ENCODE data around the gene KRT80. TPM values are rescaled to one million over a fixed set of nuclear protein-coding genes. Genes with fewer than 3 reads are reported as not detected.
A peak's percentile ranks its signal among the peaks of the same experiment; 100 is the strongest.

Gene KRT80
- total RNA-seq, 1 experiment from 2014 or later: 65.2 TPM

- DNase-seq (ENCODE audit: low spot score): no peak
Measured at GRCh38 chr12:52198454-52199215, 6.8 kb upstream of the KRT80 start.

- peak; percentile 91 for DNase-seq (ENCODE audit: low spot score)
Measured at GRCh38 chr12:52197371-52198231, 5.8 kb upstream of the KRT80 start.

- DNase-seq (ENCODE audit: low spot score): peak; percentile 81
Measured at GRCh38 chr12:52195065-52195730, 3.4 kb upstream of the KRT80 start.

GRCh38 chr12:52193991-52194390 is 2.2 kb upstream of the KRT80 start:
- DNase-seq (ENCODE audit: low spot score): no peak

GRCh38 chr12:52193532-52193931 is 1.7 kb upstream of the KRT80 start:
- no peak for DNase-seq (ENCODE audit: low spot score)

GRCh38 chr12:52190860-52191729 is 719 bp downstream of the KRT80 start:
- peak; percentile 65 for DNase-seq (ENCODE audit: low spot score)

- peak; percentile 78 for DNase-seq (ENCODE audit: low spot score)
Measured at GRCh38 chr12:52189376-52190174, 2.2 kb downstream of the KRT80 start.

GRCh38 chr12:52188658-52189057 is 3.2 kb downstream of the KRT80 start:
- no peak for DNase-seq (ENCODE audit: low spot score)

GRCh38 chr12:52187640-52188039 is 4.2 kb downstream of the KRT80 start:
- DNase-seq (ENCODE audit: low spot score): no peak

GRCh38 chr12:52187206-52187605 is 4.6 kb downstream of the KRT80 start:
- no peak for DNase-seq (ENCODE audit: low spot score)

- peak; percentile 95 for DNase-seq (ENCODE audit: low spot score)
Measured at GRCh38 chr12:52186118-52186840, 5.5 kb downstream of the KRT80 start.

- DNase-seq (ENCODE audit: low spot score): peak; percentile 64
Measured at GRCh38 chr12:52185400-52185967, 6.3 kb downstream of the KRT80 start.

GRCh38 chr12:52184813-52185212 is 7.0 kb downstream of the KRT80 start:
- DNase-seq (ENCODE audit: low spot score): no peak

GRCh38 chr12:52183971-52184370 is 7.8 kb downstream of the KRT80 start:
- no peak for DNase-seq (ENCODE audit: low spot score)

- DNase-seq (ENCODE audit: low spot score): no peak
Measured at GRCh38 chr12:52183544-52183910, 8.3 kb downstream of the KRT80 start.

- no peak for DNase-seq (ENCODE audit: low spot score)
Measured at GRCh38 chr12:52182898-52183543, 8.8 kb downstream of the KRT80 start.

GRCh38 chr12:52182384-52182783 is 9.4 kb downstream of the KRT80 start:
- DNase-seq (ENCODE audit: low spot score): no peak

- DNase-seq (ENCODE audit: low spot score): peak; percentile 83
Measured at GRCh38 chr12:52181746-52182145, 10.1 kb downstream of the KRT80 start.

Data from A172 (cell line).